GM18517 (cell line): ENCODE results near the gene LOXHD1.

Experiments used
- ATAC-seq: cut with Tn5 transposase; IDR thresholded peaks from one replicate; pipeline ENCODE4 v1.9.1; 2021; ENCODE audit warnings: mild to moderate bottlenecking, moderate library complexity; ENCODE audit not compliant: unreplicated experiment

LOXHD1 gene

DNA sequence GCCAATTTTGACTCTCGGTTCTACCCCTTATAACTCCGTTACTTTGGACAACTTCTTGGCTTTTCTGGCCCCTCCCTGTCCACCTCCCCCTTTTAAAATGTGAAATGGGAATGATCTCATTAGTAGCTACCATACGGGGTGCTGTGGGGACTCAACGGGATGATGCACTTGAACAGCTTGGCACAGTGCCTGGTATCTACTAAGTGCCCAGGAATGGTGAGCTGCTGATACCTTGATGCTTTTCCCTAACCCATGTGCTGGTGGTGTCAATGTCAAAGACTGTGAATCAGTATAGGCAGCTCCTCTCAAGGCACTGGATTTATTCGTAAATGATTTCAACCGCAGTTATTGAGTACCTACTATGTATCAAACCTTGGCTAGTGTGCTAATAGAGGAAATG lies 204.2 kb downstream of the LOXHD1 start:
- ATAC-seq, result no peak

- ATAC-seq, result no peak
These were observed 207.5 kb downstream of the LOXHD1 start for GRCh38 chr18:46449499-46449898.

GRCh38 chr18:46449033-46449432 lies 208.0 kb downstream of the LOXHD1 start:
- no peak for ATAC-seq

- ATAC-seq, result no peak
These were observed 208.7 kb downstream of the LOXHD1 start for GRCh38 chr18:46448347-46448746.

DNA sequence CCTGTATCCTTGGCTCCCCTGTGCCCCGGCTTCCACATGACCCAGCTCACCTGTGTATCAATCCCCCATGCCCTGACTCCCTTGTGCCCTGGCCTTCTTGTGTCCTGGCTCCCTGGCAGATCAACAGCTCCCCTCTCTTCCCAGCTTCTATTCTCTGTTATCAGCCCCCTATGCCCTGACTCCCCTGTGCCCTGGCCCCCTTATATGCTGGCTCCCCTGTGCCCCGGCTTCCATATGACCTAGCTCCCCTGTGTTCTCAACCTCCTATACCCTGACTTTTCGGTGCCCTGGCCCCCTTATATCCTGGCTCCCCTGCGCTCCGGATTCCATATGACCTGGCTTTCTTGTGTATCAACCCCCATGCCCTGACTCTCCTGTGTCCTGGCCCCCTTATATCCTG lies 209.2 kb downstream of the LOXHD1 start:
- ATAC-seq, result no peak

GRCh38 chr18:46447323-46447722 lies 209.7 kb downstream of the LOXHD1 start:
- ATAC-seq, result no peak

- ATAC-seq, result no peak
These were observed 211.3 kb downstream of the LOXHD1 start for GRCh38 chr18:46445522-46446313.

GRCh38 chr18:46439037-46439436 lies 218.0 kb downstream of the LOXHD1 start:
- ATAC-seq, result no peak

GRCh38 chr18:46437061-46437460 lies 220.0 kb downstream of the LOXHD1 start:
- no peak for ATAC-seq

DNA sequence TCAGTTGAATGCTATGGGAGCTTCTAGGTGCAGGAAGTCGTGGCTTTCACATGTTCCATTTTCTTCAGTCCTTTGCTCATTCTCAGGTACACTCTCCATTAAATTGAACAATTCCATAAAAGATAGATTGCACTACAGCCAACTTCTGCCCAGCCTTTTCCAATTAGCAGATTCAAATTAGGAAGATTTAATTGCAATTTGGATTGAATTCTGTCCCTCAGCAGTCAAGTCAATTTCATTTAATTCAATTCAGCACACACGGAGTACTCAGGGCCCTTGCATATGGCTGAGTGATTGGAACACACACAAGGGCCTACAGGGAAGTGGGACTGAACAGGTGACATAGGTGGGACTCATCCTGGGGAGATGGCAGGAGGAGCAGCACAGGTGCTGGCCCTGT lies 220.4 kb downstream of the LOXHD1 start:
- ATAC-seq, result no peak

- no peak for ATAC-seq
These were observed 222.0 kb downstream of the LOXHD1 start for GRCh38 chr18:46435031-46435430.

DNA sequence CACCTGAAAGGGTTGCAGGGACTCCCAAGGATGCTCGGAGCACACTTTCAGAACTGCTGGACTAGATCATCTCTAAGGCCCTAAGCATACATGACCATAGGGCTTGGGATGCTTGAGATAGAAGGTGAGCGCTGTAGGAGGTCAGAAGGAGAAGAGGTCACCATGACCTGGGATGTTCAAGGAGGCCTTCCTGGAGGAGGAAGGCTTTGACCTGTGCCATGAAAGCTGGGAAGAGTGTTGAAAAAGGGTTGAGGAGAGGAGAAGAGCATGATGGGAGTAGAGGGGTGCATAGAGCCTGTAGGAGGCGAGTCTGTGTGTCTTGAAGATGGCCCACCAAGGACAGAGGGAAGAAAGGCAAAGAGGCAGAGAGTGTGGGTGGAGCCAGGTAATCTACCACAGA lies 222.4 kb downstream of the LOXHD1 start:
- ATAC-seq, result no peak

GRCh38 chr18:46433121-46433826 lies 223.7 kb downstream of the LOXHD1 start:
- no peak for ATAC-seq

DNA sequence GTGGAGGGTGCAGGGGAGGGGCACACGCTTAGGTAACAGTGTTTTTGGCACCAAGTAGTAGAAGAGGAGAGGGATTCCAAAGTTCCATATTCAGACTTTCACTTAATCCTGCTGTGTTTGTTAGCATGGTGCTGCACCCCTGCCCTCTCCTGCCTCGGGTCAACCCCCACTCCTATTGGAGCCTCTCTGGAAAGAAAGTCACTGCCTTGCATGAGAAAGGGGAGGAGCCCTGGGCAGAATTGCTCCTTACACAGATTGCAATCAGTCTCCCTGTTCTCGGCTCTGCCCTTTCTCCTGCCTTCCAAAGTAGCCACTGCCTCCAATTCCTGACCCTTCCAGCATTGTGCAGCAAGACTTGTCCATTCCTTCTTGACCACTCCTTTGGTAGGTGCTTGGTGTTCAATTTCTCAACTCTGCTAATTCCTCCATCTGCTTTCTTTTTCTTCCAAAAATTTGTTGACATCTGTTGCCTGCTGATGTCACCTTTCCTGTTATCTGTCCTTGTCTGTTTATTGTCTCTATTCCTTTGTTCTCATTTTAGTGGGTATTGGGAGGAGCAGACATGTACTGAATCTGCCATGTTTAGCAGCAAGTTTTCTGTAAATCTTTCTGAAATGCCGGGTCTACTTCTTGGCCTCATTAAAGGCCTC lies 225.4 kb downstream of the LOXHD1 start:
- no peak for ATAC-seq

DNA sequence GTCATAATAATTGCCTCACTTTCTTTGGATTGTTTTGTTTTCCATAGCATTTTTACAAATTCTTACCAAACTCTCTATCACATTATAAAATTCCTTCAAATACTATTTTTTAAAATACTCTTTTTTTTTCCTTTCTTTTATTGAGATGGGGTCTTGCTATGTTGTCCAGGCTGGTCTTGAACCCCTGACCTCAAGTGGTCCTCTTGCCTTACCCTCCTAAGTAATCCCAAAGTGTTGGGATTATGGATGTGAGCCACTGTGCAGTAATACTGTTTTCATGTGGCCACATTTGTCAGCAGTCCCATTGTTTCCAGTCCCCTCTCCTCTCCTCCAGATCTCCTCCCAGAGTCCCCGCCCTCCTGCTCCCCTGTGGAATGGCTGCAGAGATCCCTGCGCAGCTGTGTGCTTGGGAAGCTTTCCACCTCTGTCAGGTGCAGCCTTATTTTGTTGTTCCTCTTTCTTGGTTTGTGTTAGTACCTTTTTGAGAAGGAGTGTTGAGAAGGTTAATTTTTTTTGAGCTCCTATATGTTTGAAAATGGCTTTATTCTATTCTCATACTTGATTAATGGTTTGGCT lies 227.3 kb downstream of the LOXHD1 start:
- no peak for ATAC-seq

- no peak for ATAC-seq
These were observed 227.9 kb downstream of the LOXHD1 start for GRCh38 chr18:46429130-46429529.

GRCh38 chr18:46428368-46428767 lies 228.7 kb downstream of the LOXHD1 start:
- ATAC-seq, result no peak

- ATAC-seq, result no peak
These were observed 229.6 kb downstream of the LOXHD1 start for GRCh38 chr18:46427216-46427995.
